Globus pallidus (tissue), 1 donor: ENCODE measurements around the gene TRHDE.

Experiments used
- DNase-seq: peaks from one replicate; pipeline ENCODE4 v3.0.0-alpha.2; 2015; ENCODE audit warnings: low spot score

The TRHDE gene

GRCh38 chr12:72272091-72272661 lies at the start of gene TRHDE:
Gene TRHDE (plus strand): TSS chr12:72272370. CDS start chr12:72272644, 274 bp downstream.
- peak; percentile 31 for DNase-seq

GRCh38 chr12:72226510-72226909 lies 45.7 kb upstream of the TRHDE start:
- DNase-seq = no peak

GRCh38 chr12:72228424-72228823 lies 43.7 kb upstream of the TRHDE start:
- no peak for DNase-seq

- DNase-seq = no peak
These were observed 41.6 kb upstream of the TRHDE start for GRCh38 chr12:72230589-72230988.

- DNase-seq = no peak
These were observed 37.3 kb upstream of the TRHDE start for GRCh38 chr12:72234886-72235285.

- DNase-seq = no peak
These were observed 36.0 kb upstream of the TRHDE start for GRCh38 chr12:72236071-72236705.

- no peak for DNase-seq
These were observed 30.6 kb upstream of the TRHDE start for GRCh38 chr12:72241552-72241951.

- no peak for DNase-seq
These were observed 29.2 kb upstream of the TRHDE start for GRCh38 chr12:72242946-72243345.

- DNase-seq = no peak
These were observed 25.8 kb upstream of the TRHDE start for GRCh38 chr12:72246370-72246769.

- DNase-seq = no peak
These were observed 21.8 kb upstream of the TRHDE start for GRCh38 chr12:72250346-72250745.

GRCh38 chr12:72256725-72257124 lies 15.4 kb upstream of the TRHDE start:
- no peak for DNase-seq

- DNase-seq = no peak
These were observed 10.3 kb upstream of the TRHDE start for GRCh38 chr12:72261885-72262284.

- DNase-seq = no peak
These were observed 7.5 kb upstream of the TRHDE start for GRCh38 chr12:72264548-72265175.

- no peak for DNase-seq
These were observed 4.2 kb upstream of the TRHDE start for GRCh38 chr12:72267974-72268373.

- DNase-seq = no peak
These were observed 3.8 kb upstream of the TRHDE start for GRCh38 chr12:72268386-72268785.

GRCh38 chr12:72269491-72269890 lies 2.7 kb upstream of the TRHDE start:
- no peak for DNase-seq

- no peak for DNase-seq
These were observed 1.9 kb upstream of the TRHDE start for GRCh38 chr12:72270246-72270645.

- DNase-seq = no peak
These were observed 1.2 kb upstream of the TRHDE start for GRCh38 chr12:72270961-72271360.

GRCh38 chr12:72271451-72272090 lies 599 bp upstream of the TRHDE start:
- peak; percentile 43 for DNase-seq

- DNase-seq = no peak
These were observed 745 bp downstream of the TRHDE start for GRCh38 chr12:72272731-72273498.

- no peak for DNase-seq
These were observed 1.3 kb downstream of the TRHDE start for GRCh38 chr12:72273499-72273837.

- DNase-seq = no peak
These were observed 1.7 kb downstream of the TRHDE start for GRCh38 chr12:72273851-72274351.
